Esophagus squamous epithelium (tissue), 5 donors: ENCODE measurements around the gene NDRG4. TPM values are rescaled to one million over a fixed set of nuclear protein-coding genes. Genes with fewer than 3 reads are reported as not detected.

Experiments used
- DNase-seq: peaks from one replicate; lab custom pipeline; 2025; lab: John Stamatoyannopoulos, UW
- H3K27ac ChIP-seq, 4 donors: fragments of 200-600 bp; sonication (generic); one replicate each; pipeline ENCODE4 v1.5.1; 2016 to 2019; ENCODE audit warnings: mild to moderate bottlenecking in 1 of 4
- H3K27me3 ChIP-seq, 4 donors: fragments of 200-600 bp; sonication (generic); 1 replicate in 3 of 4; 2 replicates in 1 of 4; pipeline versions ENCODE4 v1.5.1 to v1.6.0; 2017 to 2021; ENCODE audit warnings: antibody characterized with exemption in 1 of 4
- H3K36me3 ChIP-seq, 3 donors: fragments of 200-600 bp; sonication (generic); one replicate each; pipeline ENCODE4 v1.5.1; 2016 to 2019
- H3K4me1 ChIP-seq, 3 donors: fragments of 200-600 bp; sonication (generic); one replicate each; pipeline ENCODE4 v1.5.1; 2017 to 2019
- H3K4me3 ChIP-seq, 4 donors: fragments of 200-600 bp; sonication (generic); 1 replicate in 3 of 4; 2 replicates in 1 of 4; pipeline ENCODE4 v1.5.1; 2016 to 2019; ENCODE audit warnings: mild to moderate bottlenecking in 2 of 4, moderate library complexity in 1 of 4
- H3K9me3 ChIP-seq, 3 donors: fragments of 200-600 bp; sonication (generic); one replicate each; pipeline ENCODE4 v1.5.1; 2016 to 2019
- CTCF ChIP-seq, 6 experiments: fragments of 450-650 bp in 4 of 6; fragments of 200-600 bp in 2 of 6; sonication (generic) in 2 of 6; IDR thresholded peaks; one replicate each; pipeline ENCODE4 v1.5.1; 2016 to 2019; ENCODE audit warnings: antibody characterized with exemption in 6 of 6, mild to moderate bottlenecking in 4 of 6, moderate library complexity in 4 of 6
- POLR2A ChIP-seq, 4 donors: fragments of 450-650 bp; IDR thresholded peaks; one replicate each; pipeline ENCODE4 v1.6.1; 2017; ENCODE audit warnings: antibody characterized with exemption in 4 of 4, mild to moderate bottlenecking in 4 of 4, moderate library complexity in 3 of 4
- WGBS, 2 donors: methylation state at CpG; one replicate each; pipeline ENCODE4 v1.1.5; 2018; 5-methylcytosine and 5-hydroxymethylcytosine counted together
- intact Hi-C: fragments of 100-400 bp; cut with DNase I; formaldehyde crosslinking; loops from one replicate; pipeline ENCODE4 v1.15.0; 2022
- total RNA-seq, 4 donors: library from RNA; depleted of rRNA; stranded (reverse); fragments of >200 nt; gene quantifications; one replicate each; pipeline ENCODE4 v1.1.0, GENCODE V29; 2016
- donor health status: DM: yes; HTN: yes; CAD: no.

The NDRG4 gene
- total RNA-seq, 4 donors from 2014 or later = 19.9 to 62.1 (median 27.8) TPM

- Histone ChIP-seq H3K4me3 (no peak overlapping the region), H3K27me3 (no peaks in the 10 kb centered on the region), H3K9me3 (no peaks in the 10 kb centered on the region), H3K27ac (peak overlapping the region in 3 of 4 donors; percentile 31 to 73 (median 42)), H3K36me3 (no peaks in the 10 kb centered on the region), H3K4me1 (peaks cover 14 to 45% (median 16%) of the 10 kb centered on the region in 3 donors)
- DNase-seq = no peak
- WGBS, 2 donors = 94 to 97% methylated on average over 3 of the region's 3 CpGs
- TF ChIP-seq CTCF (IDR thresholded peaks at IDR 0.05) (no peak), POLR2A (IDR thresholded peaks at IDR 0.05) (no peak)
- intact Hi-C loops = no loop called here
Measured at GRCh38 chr16:58452640-58453039, 47.3 kb upstream of the NDRG4 start.

DNA sequence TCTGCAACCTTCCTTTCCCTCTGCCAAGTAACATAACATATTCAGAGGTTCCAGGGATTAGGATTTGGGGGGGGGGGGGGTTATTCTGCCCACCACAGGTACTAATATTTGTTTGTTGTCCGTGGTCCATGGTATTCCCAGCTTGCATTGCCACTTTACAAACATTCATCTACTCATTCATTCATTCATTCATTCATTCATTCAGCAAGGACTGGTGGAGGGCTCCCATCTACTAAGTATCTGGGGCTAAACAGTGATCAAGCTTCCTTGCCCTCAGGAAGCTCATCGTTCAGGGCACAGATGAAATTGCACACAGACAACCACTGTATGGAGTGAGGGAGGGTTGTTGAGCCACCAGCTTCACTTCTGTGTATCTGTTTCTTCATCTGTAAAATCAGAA lies 45.8 kb upstream of the NDRG4 start:
- H3K4me1 ChIP-seq = peaks cover 10 to 36% (median 15%) of the 10 kb centered on the region in 3 donors
- WGBS, 2 donors = 82 to 87% methylated on average over 2 of the region's 2 CpGs
- intact Hi-C loops = no loop called here
- no peak overlapping the region for H3K4me3 ChIP-seq
- no peaks in the 10 kb centered on the region for H3K9me3 ChIP-seq
- no peak for TF ChIP-seq POLR2A (IDR thresholded peaks at IDR 0.05)
- no peak for TF ChIP-seq CTCF (IDR thresholded peaks at IDR 0.05)
- DNase-seq = no peak
- H3K27ac ChIP-seq = no peak overlapping the region
- H3K27me3 ChIP-seq = no peaks in the 10 kb centered on the region
- no peaks in the 10 kb centered on the region for H3K36me3 ChIP-seq

- intact Hi-C loops = no loop called here
- TF ChIP-seq POLR2A (IDR thresholded peaks at IDR 0.05) = no peak
- no peak for TF ChIP-seq CTCF (IDR thresholded peaks at IDR 0.05)
Measured at GRCh38 chr16:58454856-58455255, 45.1 kb upstream of the NDRG4 start.

DNA sequence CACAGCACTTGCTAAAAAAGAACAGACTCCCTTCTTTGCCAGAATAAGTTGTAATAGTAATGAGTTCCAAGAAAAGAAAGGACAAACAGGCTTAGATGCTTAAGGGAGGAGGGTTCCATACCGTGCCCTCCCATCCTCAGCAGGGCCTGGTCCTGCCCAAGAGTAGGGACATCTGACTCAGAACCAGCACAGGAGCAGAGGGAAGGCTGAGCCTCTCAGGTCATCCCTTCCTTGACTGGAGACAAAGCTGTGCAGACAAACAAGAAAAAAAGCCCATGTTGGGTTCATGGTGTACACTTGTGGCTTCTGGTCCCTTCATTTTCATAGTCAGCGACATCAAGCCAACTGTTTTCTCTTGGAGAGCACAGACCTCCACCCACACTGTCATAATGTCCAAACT lies 44.2 kb upstream of the NDRG4 start:
- no peaks in the 10 kb centered on the region for H3K36me3 ChIP-seq
- DNase-seq = no peak
- no peaks in the 10 kb centered on the region for H3K9me3 ChIP-seq
- 69 to 84% methylated on average over 2 of the region's 2 CpGs for WGBS, 2 donors
- H3K4me1 ChIP-seq = peaks cover 6 to 27% (median 7%) of the 10 kb centered on the region in 3 donors
- no peak overlapping the region for H3K4me3 ChIP-seq
- intact Hi-C loops = no loop called here
- TF ChIP-seq CTCF (IDR thresholded peaks at IDR 0.05) (no peak), POLR2A (IDR thresholded peaks at IDR 0.05) (no peak)
- H3K27ac ChIP-seq = no peak overlapping the region
- no peaks in the 10 kb centered on the region for H3K27me3 ChIP-seq

More at GRCh38 chr16:58454856-58455255, 45.1 kb upstream of the NDRG4 start:
- WGBS, 2 donors = 75% methylated on average over 5 of the region's 5 CpGs
- no peaks in the 10 kb centered on the region for H3K9me3 ChIP-seq
- no peaks in the 10 kb centered on the region for H3K27me3 ChIP-seq
- H3K4me1 ChIP-seq = peaks cover 6 to 35% (median 8%) of the 10 kb centered on the region in 3 donors
- DNase-seq = no peak
- H3K27ac ChIP-seq = no peak overlapping the region
- H3K36me3 ChIP-seq = no peaks in the 10 kb centered on the region
- H3K4me3 ChIP-seq = no peak overlapping the region

- Histone ChIP-seq H3K27ac (no peak overlapping the region), H3K36me3 (no peaks in the 10 kb centered on the region), H3K9me3 (no peaks in the 10 kb centered on the region), H3K4me1 (peaks cover 6 to 22% (median 6%) of the 10 kb centered on the region in 3 donors), H3K27me3 (no peaks in the 10 kb centered on the region), H3K4me3 (no peak overlapping the region)
- TF ChIP-seq POLR2A (IDR thresholded peaks at IDR 0.05) = no peak
- TF ChIP-seq CTCF (IDR thresholded peaks at IDR 0.05) = no peak
- DNase-seq = no peak
- intact Hi-C loops = no loop called here
- 57 to 59% methylated on average over 3 of the region's 3 CpGs for WGBS, 2 donors
Measured at GRCh38 chr16:58456193-58456592, 43.8 kb upstream of the NDRG4 start.
